ENCODE results near the gene OR51M1.

DNA sequence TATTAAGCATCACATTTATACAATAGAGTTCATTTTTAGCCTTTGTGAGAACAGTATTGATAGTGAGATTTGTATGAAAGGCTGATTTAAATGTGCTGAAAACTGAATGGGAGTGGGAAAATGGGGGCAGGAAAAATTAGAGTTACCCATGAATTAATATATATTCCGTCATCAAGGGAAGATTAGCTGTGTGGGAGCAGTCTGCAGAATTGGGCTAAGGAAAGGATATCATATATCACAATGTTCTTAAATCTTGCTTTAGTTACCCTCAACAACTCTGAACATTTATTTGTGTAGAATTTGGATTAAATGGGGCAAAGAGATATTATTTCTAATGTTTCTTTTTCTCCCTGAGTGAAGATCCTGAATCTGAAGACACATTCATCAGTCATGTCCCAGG, 38.2 kb downstream of the OR51M1 start, which contains the start of gene OR51Q1:
- TF ChIP-seq, protein P1, sequence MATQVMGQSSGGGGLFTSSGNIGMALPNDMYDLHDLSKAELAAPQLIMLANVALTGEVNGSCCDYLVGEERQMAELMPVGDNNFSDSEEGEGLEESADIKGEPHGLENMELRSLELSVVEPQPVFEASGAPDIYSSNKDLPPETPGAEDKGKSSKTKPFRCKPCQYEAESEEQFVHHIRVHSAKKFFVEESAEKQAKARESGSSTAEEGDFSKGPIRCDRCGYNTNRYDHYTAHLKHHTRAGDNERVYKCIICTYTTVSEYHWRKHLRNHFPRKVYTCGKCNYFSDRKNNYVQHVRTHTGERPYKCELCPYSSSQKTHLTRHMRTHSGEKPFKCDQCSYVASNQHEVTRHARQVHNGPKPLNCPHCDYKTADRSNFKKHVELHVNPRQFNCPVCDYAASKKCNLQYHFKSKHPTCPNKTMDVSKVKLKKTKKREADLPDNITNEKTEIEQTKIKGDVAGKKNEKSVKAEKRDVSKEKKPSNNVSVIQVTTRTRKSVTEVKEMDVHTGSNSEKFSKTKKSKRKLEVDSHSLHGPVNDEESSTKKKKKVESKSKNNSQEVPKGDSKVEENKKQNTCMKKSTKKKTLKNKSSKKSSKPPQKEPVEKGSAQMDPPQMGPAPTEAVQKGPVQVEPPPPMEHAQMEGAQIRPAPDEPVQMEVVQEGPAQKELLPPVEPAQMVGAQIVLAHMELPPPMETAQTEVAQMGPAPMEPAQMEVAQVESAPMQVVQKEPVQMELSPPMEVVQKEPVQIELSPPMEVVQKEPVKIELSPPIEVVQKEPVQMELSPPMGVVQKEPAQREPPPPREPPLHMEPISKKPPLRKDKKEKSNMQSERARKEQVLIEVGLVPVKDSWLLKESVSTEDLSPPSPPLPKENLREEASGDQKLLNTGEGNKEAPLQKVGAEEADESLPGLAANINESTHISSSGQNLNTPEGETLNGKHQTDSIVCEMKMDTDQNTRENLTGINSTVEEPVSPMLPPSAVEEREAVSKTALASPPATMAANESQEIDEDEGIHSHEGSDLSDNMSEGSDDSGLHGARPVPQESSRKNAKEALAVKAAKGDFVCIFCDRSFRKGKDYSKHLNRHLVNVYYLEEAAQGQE (IDR thresholded peaks at IDR 0.05) = no peak
- TF ChIP-seq RFX5 (IDR thresholded peaks at IDR 0.05) (no peak), CEBPB (IDR thresholded peaks at IDR 0.05) (no peak), NPAS2 (CRISPR knock-in tag; IDR thresholded peaks at IDR 0.05; ENCODE audit: borderline replicate concordance) (no peak)
- TF ChIP-seq, protein P2, sequence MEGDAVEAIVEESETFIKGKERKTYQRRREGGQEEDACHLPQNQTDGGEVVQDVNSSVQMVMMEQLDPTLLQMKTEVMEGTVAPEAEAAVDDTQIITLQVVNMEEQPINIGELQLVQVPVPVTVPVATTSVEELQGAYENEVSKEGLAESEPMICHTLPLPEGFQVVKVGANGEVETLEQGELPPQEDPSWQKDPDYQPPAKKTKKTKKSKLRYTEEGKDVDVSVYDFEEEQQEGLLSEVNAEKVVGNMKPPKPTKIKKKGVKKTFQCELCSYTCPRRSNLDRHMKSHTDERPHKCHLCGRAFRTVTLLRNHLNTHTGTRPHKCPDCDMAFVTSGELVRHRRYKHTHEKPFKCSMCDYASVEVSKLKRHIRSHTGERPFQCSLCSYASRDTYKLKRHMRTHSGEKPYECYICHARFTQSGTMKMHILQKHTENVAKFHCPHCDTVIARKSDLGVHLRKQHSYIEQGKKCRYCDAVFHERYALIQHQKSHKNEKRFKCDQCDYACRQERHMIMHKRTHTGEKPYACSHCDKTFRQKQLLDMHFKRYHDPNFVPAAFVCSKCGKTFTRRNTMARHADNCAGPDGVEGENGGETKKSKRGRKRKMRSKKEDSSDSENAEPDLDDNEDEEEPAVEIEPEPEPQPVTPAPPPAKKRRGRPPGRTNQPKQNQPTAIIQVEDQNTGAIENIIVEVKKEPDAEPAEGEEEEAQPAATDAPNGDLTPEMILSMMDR (IDR thresholded peaks at IDR 0.05) = no peak
- TF ChIP-seq, protein P3, sequence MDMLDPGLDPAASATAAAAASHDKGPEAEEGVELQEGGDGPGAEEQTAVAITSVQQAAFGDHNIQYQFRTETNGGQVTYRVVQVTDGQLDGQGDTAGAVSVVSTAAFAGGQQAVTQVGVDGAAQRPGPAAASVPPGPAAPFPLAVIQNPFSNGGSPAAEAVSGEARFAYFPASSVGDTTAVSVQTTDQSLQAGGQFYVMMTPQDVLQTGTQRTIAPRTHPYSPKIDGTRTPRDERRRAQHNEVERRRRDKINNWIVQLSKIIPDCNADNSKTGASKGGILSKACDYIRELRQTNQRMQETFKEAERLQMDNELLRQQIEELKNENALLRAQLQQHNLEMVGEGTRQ (IDR thresholded peaks at IDR 0.05) = no peak
